Tibial nerve (tissue), 4 donors: ENCODE results near the gene NAB2. TPM values are rescaled to one million over a fixed set of nuclear protein-coding genes. Genes with fewer than 3 reads are reported as not detected.

Source experiments
- DNase-seq, 2 donors: peaks; one replicate each; pipeline ENCODE4 v3.0.0-alpha.2; 2019; ENCODE audit warnings: low spot score in 2 of 2
- H3K27ac ChIP-seq, 4 donors: fragments of 200-600 bp; sonication (generic) in 3 of 4; one replicate each; pipeline ENCODE4 v1.5.1; 2017 to 2019; ENCODE audit warnings: mild to moderate bottlenecking in 1 of 4
- H3K27me3 ChIP-seq, 2 donors: fragments of 200-600 bp; sonication (generic) in 1 of 2; one replicate each; pipeline versions ENCODE4 v1.5.1 to v1.6.0; 2017 to 2019
- H3K36me3 ChIP-seq, 3 donors: fragments of 200-600 bp; sonication (generic); one replicate each; pipeline ENCODE4 v1.5.1; 2018 to 2019
- H3K4me1 ChIP-seq, 4 donors: fragments of 200-600 bp; sonication (generic) in 3 of 4; one replicate each; pipeline ENCODE4 v1.5.1; 2017 to 2019
- H3K4me3 ChIP-seq, 4 donors: fragments of 200-600 bp; sonication (generic) in 3 of 4; one replicate each; pipeline ENCODE4 v1.5.1; 2017 to 2019; ENCODE audit warnings: mild to moderate bottlenecking in 1 of 4, moderate library complexity in 1 of 4
- H3K9me3 ChIP-seq, 4 donors: fragments of 200-600 bp; sonication (generic) in 3 of 4; one replicate each; pipeline ENCODE4 v1.5.1; 2017 to 2019
- CTCF ChIP-seq, 5 experiments: fragments of 200-600 bp in 3 of 5; fragments of 450-650 bp in 2 of 5; sonication (generic) in 3 of 5; IDR thresholded peaks; one replicate each; pipeline ENCODE4 v1.5.1; 2016 to 2019; ENCODE audit warnings: antibody characterized with exemption in 5 of 5, mild to moderate bottlenecking in 3 of 5, moderate library complexity in 2 of 5
- EP300 ChIP-seq, 2 donors: sonication (generic); formaldehyde crosslinking; IDR thresholded peaks; one replicate each; pipeline ENCODE4 v1.6.1; 2017; ENCODE audit warnings: antibody characterized with exemption in 2 of 2, mild to moderate bottlenecking in 1 of 2
- POLR2A ChIP-seq, 2 donors: fragments of 450-650 bp; IDR thresholded peaks; one replicate each; pipeline ENCODE4 v1.6.1; 2017; ENCODE audit warnings: antibody characterized with exemption in 2 of 2, mild to moderate bottlenecking in 2 of 2, moderate library complexity in 2 of 2
- WGBS, 2 donors: methylation state at CpG; one replicate each; pipeline ENCODE4 v1.1.5; 2018; 5-methylcytosine and 5-hydroxymethylcytosine counted together
- total RNA-seq, 4 donors: library from RNA; depleted of rRNA; stranded (reverse); fragments of >200 nt; gene quantifications; one replicate each; pipeline ENCODE4 v1.1.0, GENCODE V29; 2016

The NAB2 gene
- total RNA-seq, 4 donors from 2014 or later = 29.3 to 42.2 (median 38.6) TPM

- peak; percentile 73 to 80 for DNase-seq
- no peaks in the 10 kb centered on the region for H3K27me3 ChIP-seq
- peak within 1 kb of the TSS; percentile 97 to 99 (median 98) for H3K27ac ChIP-seq
- peaks cover 0 to 45% (median 20%) of the 10 kb centered on the region in 4 donors for H3K4me1 ChIP-seq
- WGBS, 2 donors = 0 to 1% methylated on average over 44 to 50 of the region's 57 CpGs
- no peaks in the 10 kb centered on the region for H3K36me3 ChIP-seq
- H3K9me3 ChIP-seq = no peaks in the 10 kb centered on the region
- H3K4me3 ChIP-seq = peak within 1 kb of the TSS; percentile 73 to 88 (median 78)
- TF ChIP-seq POLR2A (IDR thresholded peaks at IDR 0.05) = peak; percentile 88 to 92
- peak; percentile 1 to 95 for TF ChIP-seq EP300 (IDR thresholded peaks at IDR 0.05)
- peak in 1 of 5 experiments; percentile 41 for TF ChIP-seq CTCF (IDR thresholded peaks at IDR 0.05)
Measured at GRCh38 chr12:57127726-57128518, 39.0 kb downstream of the NAB2 start, which contains the start of gene LRP1. Gene LRP1, plus strand, starts transcription at chr12:57128483. Its CDS starts 482 bp downstream, at chr12:57128965.

- Histone ChIP-seq H3K4me3 (peak overlapping the region; percentile 73 to 88 (median 78)), H3K4me1 (peaks cover 0 to 52% (median 27%) of the 10 kb centered on the region in 4 donors), H3K27me3 (no peaks in the 10 kb centered on the region), H3K36me3 (no peaks in the 10 kb centered on the region), H3K27ac (peak overlapping the region; percentile 97 to 99 (median 98)), H3K9me3 (no peaks in the 10 kb centered on the region)
- TF ChIP-seq CTCF (IDR thresholded peaks at IDR 0.05) = no peak
- TF ChIP-seq POLR2A (IDR thresholded peaks at IDR 0.05) = no peak
- TF ChIP-seq EP300 (IDR thresholded peaks at IDR 0.05) = peak in 1 of 2 donors; percentile 13
- no peak for DNase-seq
- WGBS, 2 donors = 1 to 3% methylated on average over 22 to 35 of the region's 35 CpGs
Measured at GRCh38 chr12:57128519-57129247, 39.8 kb downstream of the NAB2 start.

- Histone ChIP-seq H3K36me3 (no peaks in the 10 kb centered on the region), H3K27me3 (no peaks in the 10 kb centered on the region), H3K9me3 (no peaks in the 10 kb centered on the region), H3K4me1 (peaks cover 0 to 59% (median 32%) of the 10 kb centered on the region in 4 donors), H3K4me3 (peak overlapping the region; percentile 73 to 88 (median 78)), H3K27ac (peak overlapping the region; percentile 97 to 99 (median 98))
- no peak for DNase-seq
- no peak for TF ChIP-seq POLR2A (IDR thresholded peaks at IDR 0.05)
- no peak for TF ChIP-seq CTCF (IDR thresholded peaks at IDR 0.05)
- no peak for TF ChIP-seq EP300 (IDR thresholded peaks at IDR 0.05)
- 2 to 9% methylated on average over 9 to 10 of the region's 12 CpGs for WGBS, 2 donors
Measured at GRCh38 chr12:57129321-57129842, 40.5 kb downstream of the NAB2 start.

GRCh38 chr12:57129889-57130288 is 41.0 kb downstream of the NAB2 start:
- Histone ChIP-seq H3K27ac (peak overlapping the region; percentile 97 to 99 (median 98)), H3K27me3 (no peaks in the 10 kb centered on the region), H3K9me3 (no peaks in the 10 kb centered on the region), H3K36me3 (no peaks in the 10 kb centered on the region), H3K4me1 (peaks cover 0 to 65% (median 37%) of the 10 kb centered on the region in 4 donors), H3K4me3 (peak overlapping the region; percentile 73 to 88 (median 78))
- no peak for TF ChIP-seq CTCF (IDR thresholded peaks at IDR 0.05)
- TF ChIP-seq EP300 (IDR thresholded peaks at IDR 0.05) = peak in 1 of 2 donors; percentile 59
- DNase-seq = peak in 1 of 2 donors; percentile 71
